OCI-LY1 (cell line): Measurements from ENCODE around the gene LINS1.

ENCODE experiments used
- H2AFZ ChIP-seq: fragments of 200-600 bp; sonication (generic), shearing (Covaris generic); 2 replicates; pipeline ENCODE4 v1.6.0; 2014; ENCODE audit warnings: antibody characterized with exemption, mild to moderate bottlenecking, low read length
- H3F3A ChIP-seq: fragments of 200-600 bp; sonication (generic), shearing (Covaris generic); 2 replicates; pipeline ENCODE4 v1.6.0; 2014; ENCODE audit warnings: mild to moderate bottlenecking, antibody characterized with exemption, low read length, moderate library complexity; ENCODE audit not compliant: insufficient read depth
- H3K27ac ChIP-seq: fragments of 200-600 bp; sonication (generic); 2 replicates; pipeline ENCODE4 v1.5.1; 2014; ENCODE audit warnings: low read length, mixed run types, mild to moderate bottlenecking, low read depth; ENCODE audit not compliant: poor library complexity, severe bottlenecking
- H3K27me3 ChIP-seq: fragments of 200-600 bp; sonication (generic); 2 replicates; pipeline ENCODE4 v1.6.0; 2014; ENCODE audit warnings: antibody characterized with exemption, mild to moderate bottlenecking, low read length, moderate library complexity; ENCODE audit not compliant: insufficient read depth
- H3K36me3 ChIP-seq: fragments of 200-600 bp; sonication (generic); 2 replicates; pipeline ENCODE4 v1.6.1; 2014; ENCODE audit warnings: mild to moderate bottlenecking, antibody characterized with exemption, low read length, moderate library complexity, mixed read lengths; ENCODE audit not compliant: insufficient read depth
- H3K4me1 ChIP-seq: fragments of 200-600 bp; sonication (generic); 2 replicates; pipeline ENCODE4 v1.5.1; 2014; ENCODE audit warnings: mild to moderate bottlenecking, low read length, moderate library complexity; ENCODE audit not compliant: insufficient read depth, severe bottlenecking
- H3K4me2 ChIP-seq: fragments of 200-600 bp; sonication (generic), shearing (Covaris generic); 2 replicates; pipeline ENCODE4 v1.6.1; 2014; ENCODE audit warnings: low read length
- H3K4me3 ChIP-seq: fragments of 200-600 bp; sonication (generic); 2 replicates; pipeline ENCODE4 v1.5.1; 2014; ENCODE audit warnings: low read length, low read depth, mild to moderate bottlenecking, mixed read lengths; ENCODE audit not compliant: poor library complexity, severe bottlenecking
- H3K79me2 ChIP-seq: fragments of 200-600 bp; shearing (Covaris generic); 2 replicates; pipeline ENCODE4 v1.6.1; 2016; ENCODE audit warnings: mixed run types, low read length, mixed read lengths; ENCODE audit not compliant: insufficient read depth
- H3K9ac ChIP-seq: fragments of 200-600 bp; sonication (generic), shearing (Covaris generic); 2 replicates; pipeline ENCODE4 v1.6.1; 2014; ENCODE audit warnings: mild to moderate bottlenecking, low read length, mixed read lengths
- H3K9me2 ChIP-seq: fragments of 200-600 bp; sonication (generic), shearing (Covaris generic); 2 replicates; pipeline ENCODE4 v1.6.1; 2014; ENCODE audit warnings: low read depth, mild to moderate bottlenecking, low read length, mixed read lengths
- H3K9me3 ChIP-seq: fragments of 200-600 bp; shearing (Covaris generic); 2 replicates; pipeline ENCODE4 v1.6.1; 2014; ENCODE audit warnings: low read length, mixed read lengths
- H4K20me1 ChIP-seq: fragments of 200-600 bp; sonication (generic), shearing (Covaris generic); 2 replicates; pipeline ENCODE4 v1.6.0; 2016; ENCODE audit warnings: mild to moderate bottlenecking, low read length; ENCODE audit not compliant: insufficient read depth
- EZH2 ChIP-seq: fragments of 200-600 bp; sonication (generic), shearing (Covaris generic); IDR thresholded peaks from 2 replicates; pipeline ENCODE4 v1.8.0; 2017; ENCODE audit warnings: borderline replicate concordance, mixed run types, mild to moderate bottlenecking, antibody characterized with exemption, low read length, moderate library complexity, mixed read lengths
- TF ChIP-seq, protein P1 (sequence below): fragments of 200-600 bp; sonication (generic), shearing (Covaris generic); IDR thresholded peaks from 2 replicates; pipeline ENCODE4 v1.5.1; 2017; ENCODE audit warnings: mild to moderate bottlenecking, antibody characterized with exemption, low read length, moderate library complexity, mixed read lengths

The LINS1 gene

GRCh38 chr15:100525436-100525835 lies 76.5 kb downstream of the LINS1 start:
- no peak overlapping the region for H3K4me3 ChIP-seq
- no peak overlapping the region for H3K4me2 ChIP-seq
- no peaks in the 10 kb centered on the region for H3K9me3 ChIP-seq
- no peaks in the 10 kb centered on the region for H4K20me1 ChIP-seq
- no peaks in the 10 kb centered on the region for H3F3A ChIP-seq
- no peaks in the 10 kb centered on the region for H3K4me1 ChIP-seq
- no peaks in the 10 kb centered on the region for H3K79me2 ChIP-seq
- no peak overlapping the region for H3K9ac ChIP-seq
- H3K36me3 ChIP-seq: no peaks in the 10 kb centered on the region
- no peak overlapping the region for H2AFZ ChIP-seq
- H3K27ac ChIP-seq: no peak overlapping the region
- TF ChIP-seq EZH2: no peak
- TF ChIP-seq, protein P1, sequence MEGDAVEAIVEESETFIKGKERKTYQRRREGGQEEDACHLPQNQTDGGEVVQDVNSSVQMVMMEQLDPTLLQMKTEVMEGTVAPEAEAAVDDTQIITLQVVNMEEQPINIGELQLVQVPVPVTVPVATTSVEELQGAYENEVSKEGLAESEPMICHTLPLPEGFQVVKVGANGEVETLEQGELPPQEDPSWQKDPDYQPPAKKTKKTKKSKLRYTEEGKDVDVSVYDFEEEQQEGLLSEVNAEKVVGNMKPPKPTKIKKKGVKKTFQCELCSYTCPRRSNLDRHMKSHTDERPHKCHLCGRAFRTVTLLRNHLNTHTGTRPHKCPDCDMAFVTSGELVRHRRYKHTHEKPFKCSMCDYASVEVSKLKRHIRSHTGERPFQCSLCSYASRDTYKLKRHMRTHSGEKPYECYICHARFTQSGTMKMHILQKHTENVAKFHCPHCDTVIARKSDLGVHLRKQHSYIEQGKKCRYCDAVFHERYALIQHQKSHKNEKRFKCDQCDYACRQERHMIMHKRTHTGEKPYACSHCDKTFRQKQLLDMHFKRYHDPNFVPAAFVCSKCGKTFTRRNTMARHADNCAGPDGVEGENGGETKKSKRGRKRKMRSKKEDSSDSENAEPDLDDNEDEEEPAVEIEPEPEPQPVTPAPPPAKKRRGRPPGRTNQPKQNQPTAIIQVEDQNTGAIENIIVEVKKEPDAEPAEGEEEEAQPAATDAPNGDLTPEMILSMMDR: no peak
- no peaks in the 10 kb centered on the region for H3K27me3 ChIP-seq
- H3K9me2 ChIP-seq: no peaks in the 10 kb centered on the region

DNA sequence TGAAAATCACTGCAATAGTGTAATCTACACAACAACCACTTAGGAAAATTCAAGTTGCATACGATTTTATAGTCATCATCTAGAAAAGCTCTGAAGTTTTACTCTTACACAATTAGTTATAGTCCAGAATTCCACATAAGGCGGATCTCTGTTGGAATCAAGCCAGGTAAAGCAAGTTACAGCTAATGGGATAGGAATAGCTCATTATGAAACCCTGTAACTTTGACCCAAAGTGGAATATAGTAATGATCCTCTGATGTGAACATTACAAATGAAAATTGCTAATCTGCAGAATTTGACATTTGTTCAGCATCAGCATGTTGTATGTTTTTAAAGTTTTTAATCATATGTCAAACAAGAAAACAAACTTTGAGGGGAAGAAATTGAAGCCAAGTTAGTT lies 77.7 kb downstream of the LINS1 start:
- Histone ChIP-seq H3K9me3 (no peaks in the 10 kb centered on the region), H3F3A (no peaks in the 10 kb centered on the region), H3K9ac (no peak overlapping the region), H3K4me2 (no peak overlapping the region), H3K27ac (no peak overlapping the region), H3K27me3 (no peaks in the 10 kb centered on the region), H3K79me2 (no peaks in the 10 kb centered on the region), H3K4me3 (no peak overlapping the region), H3K9me2 (no peaks in the 10 kb centered on the region), H3K4me1 (no peaks in the 10 kb centered on the region), H2AFZ (no peak overlapping the region), H4K20me1 (no peaks in the 10 kb centered on the region), H3K36me3 (no peaks in the 10 kb centered on the region)
- TF ChIP-seq EZH2: no peak
- TF ChIP-seq, protein P1: no peak

DNA sequence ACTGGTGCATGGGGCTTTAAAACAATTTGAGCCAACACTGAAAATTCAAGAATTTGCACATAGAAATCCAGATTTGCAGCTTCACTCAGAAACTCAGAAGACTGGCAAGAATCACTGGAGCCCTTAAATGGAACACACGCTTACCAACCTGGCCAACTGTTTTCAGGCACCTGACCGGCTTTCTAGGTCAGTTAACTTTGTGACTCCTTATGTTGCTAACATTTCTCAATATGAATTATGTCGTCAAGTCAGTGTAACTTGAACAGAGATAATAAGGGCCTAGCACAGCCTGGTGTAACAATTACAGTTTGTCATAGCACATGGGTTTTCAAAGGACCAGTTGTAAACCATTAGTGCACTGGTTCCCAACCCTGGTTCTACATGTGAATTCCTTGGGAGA lies 80.1 kb downstream of the LINS1 start:
- Histone ChIP-seq H2AFZ (no peak overlapping the region), H3K9me3 (no peaks in the 10 kb centered on the region), H3K9me2 (no peaks in the 10 kb centered on the region), H3K36me3 (no peaks in the 10 kb centered on the region), H3K27me3 (no peaks in the 10 kb centered on the region), H4K20me1 (no peaks in the 10 kb centered on the region), H3F3A (no peaks in the 10 kb centered on the region), H3K4me3 (no peak overlapping the region), H3K79me2 (no peaks in the 10 kb centered on the region), H3K27ac (no peak overlapping the region), H3K4me2 (no peak overlapping the region), H3K4me1 (no peaks in the 10 kb centered on the region), H3K9ac (no peak overlapping the region)
- TF ChIP-seq, protein P1: no peak
- TF ChIP-seq EZH2: no peak
